Muscle of leg (tissue), 11 donors: ENCODE results near the gene CD84. TPM values are rescaled to one million over a fixed set of nuclear protein-coding genes. Genes with fewer than 3 reads are reported as not detected.
"Not testable (repeated sequence)": the region's sequence is repeated elsewhere in the genome, so short reads cannot be mapped to it uniquely, and the experiment has no call there.

ENCODE experiments used
- DNase-seq: peaks from one replicate; pipeline ENCODE4 v3.0.0; 2013
- H3K27ac ChIP-seq: one replicate; pipeline ENCODE4 v1.5.1; 2013; ENCODE audit warnings: mild to moderate bottlenecking, low read length, control low read depth
- H3K27me3 ChIP-seq: one replicate; pipeline ENCODE4 v1.6.1; 2013; ENCODE audit warnings: low read length; ENCODE audit not compliant: control insufficient read depth, insufficient read depth
- H3K36me3 ChIP-seq: one replicate; pipeline ENCODE4 v1.6.1; 2013; ENCODE audit warnings: low read length; ENCODE audit not compliant: control insufficient read depth, insufficient read depth
- H3K4me1 ChIP-seq: one replicate; pipeline ENCODE4 v1.6.1; 2013; ENCODE audit warnings: low read length; ENCODE audit not compliant: control insufficient read depth, insufficient read depth
- H3K4me3 ChIP-seq: one replicate; pipeline ENCODE4 v1.5.1; 2013; ENCODE audit warnings: low read length, control low read depth
- H3K9me3 ChIP-seq: replicated peaks from 2 replicates; pipeline ENCODE4 v1.6.1; 2013; ENCODE audit warnings: low read depth, low read length; ENCODE audit not compliant: control insufficient read depth
- WGBS: methylation state at CpG from one replicate; pipeline ENCODE4 v1.1.5; 2013; ENCODE audit warnings: missing lambda C conversion rate; ENCODE audit not compliant: insufficient coverage; 5-methylcytosine and 5-hydroxymethylcytosine counted together
- polyA plus RNA-seq, 8 donors: library from polyadenylated mRNA; unstranded; fragments of 120-200 nt; gene quantifications; one replicate each; pipeline versions ENCODE4 v1.2.1 to v1.2.3, GENCODE V29; 2013; ENCODE audit warnings: inconsistent platforms in 1 of 8, low replicate concordance in 1 of 8; ENCODE audit not compliant: insufficient read length in 8 of 8, insufficient read depth in 1 of 8
- total RNA-seq: library from RNA; stranded (reverse); fragments of 120-200 nt; gene quantifications from one replicate; pipeline ENCODE4 v1.2.4, GENCODE V29; 2013

The CD84 gene
- total and polyA plus RNA-seq, 9 donors = 0.94 to 2.1 (median 1.5) TPM

GRCh38 chr1:160560045-160560705 is 19.1 kb downstream of the CD84 start:
- Histone ChIP-seq H3K27ac (no peak overlapping the region), H3K36me3 (no peaks in the 10 kb centered on the region), H3K4me1 (no peaks in the 10 kb centered on the region), H3K27me3 (no peaks in the 10 kb centered on the region), H3K4me3 (no peak overlapping the region), H3K9me3 (no peaks in the 10 kb centered on the region)
- no peak for DNase-seq
- no CpG with 5 or more reads among the region's 4 CpGs for WGBS

GRCh38 chr1:160559437-160559836 is 19.9 kb downstream of the CD84 start:
- DNase-seq, H3K4me3 ChIP-seq, H3K9me3 ChIP-seq, H3K27ac ChIP-seq, H3K27me3 ChIP-seq, H3K36me3 ChIP-seq, H3K4me1 ChIP-seq: not testable (repeated sequence)
- WGBS = no CpG with 5 or more reads among the region's 3 CpGs

- DNase-seq = no peak
- no peak overlapping the region for H3K27ac ChIP-seq
- H3K9me3 ChIP-seq = no peaks in the 10 kb centered on the region
- H3K4me3 ChIP-seq = no peak overlapping the region
- H3K27me3 ChIP-seq = no peaks in the 10 kb centered on the region
- no peaks in the 10 kb centered on the region for H3K4me1 ChIP-seq
- 83% methylated on average over 1 of the region's 4 CpGs for WGBS
- H3K36me3 ChIP-seq = no peaks in the 10 kb centered on the region
Measured at GRCh38 chr1:160558660-160559380, 20.5 kb downstream of the CD84 start.

- H3K27ac ChIP-seq = no peak overlapping the region
- no peaks in the 10 kb centered on the region for H3K4me1 ChIP-seq
- H3K36me3 ChIP-seq = no peaks in the 10 kb centered on the region
- no peak for DNase-seq
- WGBS = 57% methylated on average over 2 of the region's 4 CpGs
- H3K4me3 ChIP-seq = no peak overlapping the region
- H3K27me3 ChIP-seq = no peaks in the 10 kb centered on the region
- no peaks in the 10 kb centered on the region for H3K9me3 ChIP-seq
Measured at GRCh38 chr1:160553778-160554177, 25.5 kb downstream of the CD84 start.

GRCh38 chr1:160552425-160552824 is 26.9 kb downstream of the CD84 start:
- Histone ChIP-seq H3K27me3 (no peaks in the 10 kb centered on the region), H3K4me1 (no peaks in the 10 kb centered on the region), H3K4me3 (no peak overlapping the region), H3K9me3 (no peaks in the 10 kb centered on the region), H3K27ac (no peak overlapping the region), H3K36me3 (no peaks in the 10 kb centered on the region)
- no peak for DNase-seq
- no CpG with 5 or more reads among the region's 2 CpGs for WGBS

- Histone ChIP-seq H3K27ac (no peak overlapping the region), H3K4me1 (no peaks in the 10 kb centered on the region), H3K36me3 (no peaks in the 10 kb centered on the region), H3K27me3 (no peaks in the 10 kb centered on the region), H3K4me3 (no peak overlapping the region), H3K9me3 (no peaks in the 10 kb centered on the region)
- no peak for DNase-seq
- WGBS = 76% methylated on average over 6 of the region's 6 CpGs
Measured at GRCh38 chr1:160550572-160551034, 28.7 kb downstream of the CD84 start.

- no peaks in the 10 kb centered on the region for H3K4me1 ChIP-seq
- H3K9me3 ChIP-seq = no peaks in the 10 kb centered on the region
- no peak overlapping the region for H3K27ac ChIP-seq
- H3K4me3 ChIP-seq = no peak overlapping the region
- no peak for DNase-seq
- no peaks in the 10 kb centered on the region for H3K36me3 ChIP-seq
- H3K27me3 ChIP-seq = no peaks in the 10 kb centered on the region
- 93% methylated on average over 3 of the region's 3 CpGs for WGBS
Measured at GRCh38 chr1:160549665-160550006, 29.7 kb downstream of the CD84 start.

GRCh38 chr1:160548960-160549664 is 30.2 kb downstream of the CD84 start:
- DNase-seq = no peak
- Histone ChIP-seq H3K4me1 (no peaks in the 10 kb centered on the region), H3K4me3 (no peak overlapping the region), H3K9me3 (no peaks in the 10 kb centered on the region), H3K27me3 (no peaks in the 10 kb centered on the region), H3K27ac (no peak overlapping the region), H3K36me3 (no peaks in the 10 kb centered on the region)
- 67% methylated on average over 3 of the region's 5 CpGs for WGBS

GRCh38 chr1:160548183-160548582 is 31.1 kb downstream of the CD84 start:
- Histone ChIP-seq H3K4me3 (no peak overlapping the region), H3K4me1 (no peaks in the 10 kb centered on the region), H3K36me3 (no peaks in the 10 kb centered on the region), H3K27ac (no peak overlapping the region), H3K27me3 (no peaks in the 10 kb centered on the region), H3K9me3 (no peaks in the 10 kb centered on the region)
- 40% methylated on average over 1 of the region's 3 CpGs for WGBS
- DNase-seq = no peak

- no peaks in the 10 kb centered on the region for H3K36me3 ChIP-seq
- H3K9me3 ChIP-seq = no peaks in the 10 kb centered on the region
- no peak overlapping the region for H3K4me3 ChIP-seq
- no peaks in the 10 kb centered on the region for H3K27me3 ChIP-seq
- H3K4me1 ChIP-seq = no peaks in the 10 kb centered on the region
- no peak for DNase-seq
- no peak overlapping the region for H3K27ac ChIP-seq
- WGBS = 78% methylated on average over 4 of the region's 4 CpGs
Measured at GRCh38 chr1:160547422-160547821, 31.9 kb downstream of the CD84 start.
